Measurements from ENCODE around the gene UNC13A. TPM values are rescaled to one million over a fixed set of nuclear protein-coding genes. Genes with fewer than 3 reads are reported as not detected.
"Not testable (repeated sequence)": the region's sequence is repeated elsewhere in the genome, so short reads cannot be mapped to it uniquely, and the experiment has no call there.

UNC13A gene
- total and polyA plus RNA-seq, 8 donors, result under 0.01 to 2.2 (median 0.15) TPM; not detected in 1

- no peaks in the 10 kb centered on the region for H3K9me3 ChIP-seq
- no peak for TF ChIP-seq CTCF (IDR thresholded peaks at IDR 0.05)
- no peak for TF ChIP-seq POLR2AphosphoS5 (IDR thresholded peaks at IDR 0.05)
- TF ChIP-seq EP300 (IDR thresholded peaks at IDR 0.05), result no peak
- no peak for TF ChIP-seq POLR2A (IDR thresholded peaks at IDR 0.05)
- no peak for DNase-seq
- H3K27me3 ChIP-seq, result peaks cover 0 to 41% (median 0%) of the 10 kb centered on the region in 3 donors
- intact Hi-C loops (cut with DNase I; ENCODE audit: low total_unique reads), result no loop called here
- no peak overlapping the region for H3K4me3 ChIP-seq
- WGBS, 5 donors, result 0 to 95% (median 52%) methylated on average over 1 of the region's 1 CpG
- no peak overlapping the region for H3K27ac ChIP-seq
- H3K4me1 ChIP-seq, result no peaks in the 10 kb centered on the region
- H3K36me3 ChIP-seq, result no peaks in the 10 kb centered on the region
Observed at GRCh38 chr19:17590866-17591265, 97.3 kb downstream of the UNC13A start.

- DNase-seq; intact Hi-C loops (cut with DNase I; ENCODE audit: low total_unique reads); H3K27ac ChIP-seq; H3K4me3 ChIP-seq; H3K9me3 ChIP-seq; H3K4me1 ChIP-seq: not testable (repeated sequence)
- Histone ChIP-seq H3K27me3 (peaks cover 0 to 12% (median 0%) of the 10 kb centered on the region in 3 donors), H3K36me3 (peaks cover 18 to 29% (median 27%) of the 10 kb centered on the region in 4 donors)
- 54 to 70% (median 68%) methylated on average over 7 of the region's 7 CpGs for WGBS, 5 donors
Observed at GRCh38 chr19:17585395-17585794, 102.8 kb downstream of the UNC13A start.

DNA sequence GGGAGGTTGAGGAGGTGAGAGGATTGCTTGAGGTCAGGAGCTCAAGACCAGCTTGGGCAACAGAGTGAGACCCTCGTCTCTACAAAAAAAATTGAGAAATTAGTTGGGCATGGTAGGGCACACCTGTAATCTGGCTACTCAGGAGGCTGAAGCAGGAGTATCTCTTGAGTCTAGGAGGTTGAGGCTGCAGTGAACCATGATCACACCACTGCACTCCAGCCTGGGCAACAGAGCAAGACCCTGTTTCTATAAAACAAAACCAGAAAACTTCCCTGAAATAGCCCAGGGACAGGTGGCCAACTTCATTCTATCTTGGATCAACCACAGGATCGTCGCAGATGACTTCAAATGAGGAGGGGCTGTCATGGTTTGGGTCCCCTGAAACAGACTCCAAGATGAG lies 104.0 kb downstream of the UNC13A start:
- Histone ChIP-seq H3K27me3 (no peaks in the 10 kb centered on the region), H3K27ac (no peak overlapping the region), H3K36me3 (peaks cover 22 to 40% (median 40%) of the 10 kb centered on the region in 4 donors), H3K4me3 (no peak overlapping the region), H3K4me1 (peaks cover 0 to 6% (median 0%) of the 10 kb centered on the region in 4 donors), H3K9me3 (no peaks in the 10 kb centered on the region)
- 71 to 82% (median 75%) methylated on average over 3 of the region's 3 CpGs for WGBS, 5 donors
- TF ChIP-seq POLR2A (IDR thresholded peaks at IDR 0.05) (no peak), EP300 (IDR thresholded peaks at IDR 0.05) (no peak), CTCF (IDR thresholded peaks at IDR 0.05) (no peak), POLR2AphosphoS5 (IDR thresholded peaks at IDR 0.05) (no peak)
- DNase-seq, result no peak
- intact Hi-C loops (cut with DNase I; ENCODE audit: low total_unique reads), result no loop called here

- H3K27ac ChIP-seq, result no peak overlapping the region
- intact Hi-C loops (cut with DNase I; ENCODE audit: low total_unique reads), result no loop called here
- H3K9me3 ChIP-seq, result no peaks in the 10 kb centered on the region
- no peak overlapping the region for H3K4me3 ChIP-seq
- no peaks in the 10 kb centered on the region for H3K27me3 ChIP-seq
- peaks cover 33 to 56% (median 55%) of the 10 kb centered on the region in 4 donors for H3K36me3 ChIP-seq
- TF ChIP-seq EP300 (IDR thresholded peaks at IDR 0.05), result no peak
- TF ChIP-seq POLR2A (IDR thresholded peaks at IDR 0.05), result no peak
- TF ChIP-seq POLR2AphosphoS5 (IDR thresholded peaks at IDR 0.05), result no peak
- TF ChIP-seq CTCF (IDR thresholded peaks at IDR 0.05), result no peak
- no peak for DNase-seq
- WGBS, 5 donors, result 72 to 82% (median 81%) methylated on average over 3 to 8 of the region's 8 CpGs
- peaks cover 0 to 6% (median 0%) of the 10 kb centered on the region in 4 donors for H3K4me1 ChIP-seq
Observed at GRCh38 chr19:17582613-17583012, 105.5 kb downstream of the UNC13A start.

GRCh38 chr19:17581211-17581874 lies 106.8 kb downstream of the UNC13A start:
- Histone ChIP-seq H3K9me3 (no peaks in the 10 kb centered on the region), H3K4me1 (peaks cover 0 to 14% (median 5%) of the 10 kb centered on the region in 4 donors), H3K27me3 (no peaks in the 10 kb centered on the region), H3K4me3 (no peak overlapping the region), H3K36me3 (peaks cover 41 to 68% (median 65%) of the 10 kb centered on the region in 4 donors), H3K27ac (no peak overlapping the region)
- TF ChIP-seq POLR2AphosphoS5 (IDR thresholded peaks at IDR 0.05), result no peak
- no peak for TF ChIP-seq CTCF (IDR thresholded peaks at IDR 0.05)
- TF ChIP-seq POLR2A (IDR thresholded peaks at IDR 0.05), result no peak
- no peak for TF ChIP-seq EP300 (IDR thresholded peaks at IDR 0.05)
- DNase-seq, result no peak
- WGBS, 5 donors, result 79 to 91% (median 87%) methylated on average over 18 to 19 of the region's 19 CpGs
- intact Hi-C loops (cut with DNase I; ENCODE audit: low total_unique reads), result no loop called here

Data from stomach (tissue), 9 donors.